Measurements from ENCODE around the gene FABP3.

- TF ChIP-seq CTCF (conservative IDR thresholded peaks at IDR 0.05) (no peak), EZH2 (IDR thresholded peaks at IDR 0.05; ENCODE audit: low read depth) (no peak)
Observed at GRCh38 chr1:31361607-31362006, 11.3 kb downstream of the FABP3 start.

Measured in PC-9 (cell line).